Right hindlimb (tissue), 1 donor: ENCODE measurements around the gene LONRF2.

Experiments
- DNase-seq: peaks from one replicate; pipeline ENCODE4 v3.0.0-alpha.2; 2018

The LONRF2 gene

DNA sequence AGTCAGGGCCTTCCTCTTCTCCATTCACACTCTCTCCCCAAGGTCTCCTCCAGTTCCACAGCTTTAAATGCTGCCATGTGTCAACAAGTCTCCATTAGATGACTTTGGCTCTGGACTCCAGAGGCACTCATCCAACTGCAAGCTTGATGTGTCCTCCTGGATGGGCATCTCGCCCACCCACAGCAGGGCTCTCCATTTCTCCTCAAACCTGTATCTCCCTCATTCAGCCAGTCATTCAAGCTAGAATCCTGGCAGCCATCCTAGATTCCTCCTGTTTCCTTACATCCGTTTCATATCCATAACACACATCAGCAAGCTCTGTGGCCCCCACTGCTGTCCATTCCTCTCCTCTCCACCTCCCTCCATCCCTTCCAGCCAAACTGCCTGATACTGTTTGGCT lies 91.5 kb downstream of the LONRF2 start:
- DNase-seq, result peak; percentile 33

DNA sequence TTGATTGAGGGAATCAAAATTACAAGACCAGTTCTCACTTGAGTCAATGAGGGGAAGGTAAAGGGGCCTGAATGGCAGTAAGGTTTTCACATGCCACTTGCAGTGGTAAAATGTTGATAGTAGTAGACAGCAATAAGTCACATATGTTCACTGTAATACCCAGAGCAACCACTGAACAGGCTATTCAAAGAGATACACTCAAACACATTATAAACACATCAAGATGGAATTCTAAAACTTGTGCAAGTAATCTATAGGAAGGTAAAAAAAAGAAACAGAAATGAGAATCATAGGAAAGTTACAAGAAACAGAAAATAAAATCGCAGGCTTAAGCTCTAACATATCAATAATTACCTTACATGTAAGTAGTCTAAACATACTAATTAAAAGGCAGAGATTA lies 93.3 kb downstream of the LONRF2 start:
- DNase-seq, result no peak

DNA sequence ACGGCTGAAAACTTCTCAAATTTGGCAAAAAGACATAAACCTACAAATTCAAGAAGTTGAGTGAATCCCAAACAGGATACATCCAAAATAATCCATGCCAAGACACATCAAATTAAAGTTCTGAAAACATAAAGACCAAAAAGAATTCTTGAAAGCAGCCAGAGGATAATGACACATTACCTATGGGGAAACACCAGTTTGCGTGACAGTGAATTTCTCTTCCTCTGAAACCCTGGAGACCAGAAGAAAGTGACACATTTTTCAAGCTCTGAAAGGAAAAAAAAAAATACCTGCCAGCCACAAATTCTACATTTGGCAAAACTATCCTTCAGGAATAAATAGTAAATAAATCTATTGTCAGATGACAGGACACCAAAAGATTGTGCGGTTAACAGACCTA lies 93.9 kb downstream of the LONRF2 start:
- no peak for DNase-seq

DNA sequence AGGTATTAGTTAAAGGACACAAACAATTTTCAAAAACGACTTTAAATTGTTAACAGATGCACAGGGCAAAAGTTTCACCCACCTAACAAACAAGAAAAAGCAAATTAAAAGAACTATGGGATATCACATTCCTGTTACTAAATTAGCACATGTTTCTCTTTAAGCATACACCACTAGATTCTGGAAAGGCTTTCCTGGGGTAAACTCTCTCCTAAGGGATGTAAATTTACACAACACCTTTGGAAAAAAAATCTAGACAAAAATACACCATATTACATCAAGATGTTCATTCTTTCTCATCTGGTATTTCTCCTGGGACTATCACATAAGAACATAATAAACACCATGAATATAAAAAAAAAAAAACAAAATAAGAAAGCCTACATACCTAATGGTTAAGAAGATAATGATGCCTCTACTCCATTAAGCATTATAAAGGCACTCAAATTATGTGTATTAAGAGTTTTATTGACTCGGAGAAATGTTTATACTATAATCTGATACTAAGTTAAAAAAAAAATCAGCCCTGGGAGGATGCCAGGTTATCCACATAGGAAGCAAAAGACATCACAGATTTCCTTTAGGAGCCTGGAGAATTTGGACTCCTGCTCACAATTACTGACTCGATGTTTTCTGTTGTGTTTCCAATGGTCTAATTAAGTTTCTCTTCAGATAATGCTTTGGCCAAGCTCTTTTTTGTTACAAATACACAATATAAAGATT lies 97.2 kb downstream of the LONRF2 start:
- no peak for DNase-seq

DNA sequence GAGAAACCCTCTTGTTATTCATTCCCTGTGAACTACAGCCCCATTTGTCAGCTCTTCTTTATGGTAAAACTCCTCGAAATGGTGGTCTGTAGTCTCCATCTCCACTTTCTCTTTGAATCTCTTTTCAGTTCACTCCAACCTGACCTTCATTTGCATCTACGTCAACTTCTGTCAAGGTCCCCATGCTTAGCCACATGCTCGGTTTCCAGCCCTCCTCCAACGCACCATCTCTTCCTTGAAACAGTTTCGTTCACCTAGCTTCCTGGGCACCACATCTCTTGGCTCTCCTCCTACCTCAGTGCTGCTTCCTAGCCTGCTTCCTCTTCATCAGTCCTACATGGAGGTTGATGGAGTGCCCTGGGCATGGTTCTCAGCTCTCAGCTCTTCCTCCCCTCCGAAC lies 98.8 kb downstream of the LONRF2 start:
- DNase-seq, result no peak
